DMS79 (cell line): ENCODE measurements around the gene TANGO2.

Experiments
- DNase-seq: peaks from one replicate; lab custom pipeline; 2025; lab: John Stamatoyannopoulos, UW

Gene TANGO2

DNA sequence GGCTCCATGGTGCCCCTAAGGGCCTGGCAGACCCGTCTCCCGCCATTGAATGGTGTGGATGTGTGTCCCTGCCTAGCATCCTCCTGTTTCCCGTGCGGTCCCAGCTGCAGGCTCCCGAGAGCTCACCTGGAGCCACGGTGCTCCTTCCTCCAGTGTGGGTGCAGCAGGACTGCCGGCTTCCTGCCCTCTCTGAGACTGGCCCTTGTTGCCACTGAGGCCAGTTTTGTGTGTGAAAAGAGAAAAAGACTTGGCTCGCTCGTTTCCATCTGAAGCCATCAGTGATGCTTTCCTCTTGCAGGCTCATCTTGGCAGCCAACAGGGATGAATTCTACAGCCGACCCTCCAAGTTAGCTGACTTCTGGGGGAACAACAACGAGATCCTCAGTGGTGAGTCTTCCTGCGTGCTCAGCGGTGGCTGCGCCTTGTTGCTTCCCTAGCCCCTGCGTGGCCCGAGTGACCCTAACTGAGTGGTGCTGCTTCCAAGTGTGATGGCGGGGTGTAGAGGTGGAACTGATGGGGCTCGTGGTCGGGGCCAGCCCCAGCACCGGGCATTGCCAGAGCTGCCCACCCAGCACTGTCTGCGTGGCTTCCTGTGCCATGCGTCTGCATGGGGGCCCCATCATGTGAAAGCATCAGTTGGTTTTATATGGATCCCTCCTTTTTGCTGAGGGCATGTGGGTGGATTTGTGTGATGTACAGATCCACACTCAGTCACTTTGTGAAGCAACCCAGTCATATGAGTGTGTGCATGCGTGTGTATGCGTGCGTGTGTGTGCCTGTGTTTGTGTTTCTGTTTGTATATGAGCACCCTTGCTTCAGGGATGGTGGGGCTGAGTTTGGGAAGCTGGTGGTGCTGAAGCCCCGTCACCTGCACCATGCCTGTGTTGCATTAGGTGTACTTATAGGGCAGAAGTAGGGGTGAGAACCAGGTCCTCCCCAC lies 22.4 kb downstream of the TANGO2 start:
- DNase-seq: no peak

DNA sequence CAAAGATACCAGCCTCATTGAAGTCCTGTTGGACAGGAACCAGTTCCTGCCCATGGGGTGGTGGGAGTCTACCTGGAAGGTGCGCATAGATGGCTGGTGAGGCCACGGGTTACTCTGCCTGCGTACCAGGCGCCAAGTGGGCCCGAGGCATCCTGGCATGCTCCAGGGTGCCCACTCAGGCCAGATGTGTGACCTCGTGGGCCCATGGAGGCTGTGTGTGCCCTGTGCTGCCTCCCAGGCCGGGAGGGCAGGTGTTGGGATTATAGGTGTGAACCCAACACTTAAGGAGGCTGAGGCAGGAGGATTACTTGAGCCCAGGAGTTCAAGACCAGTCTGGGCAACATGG lies 23.1 kb downstream of the TANGO2 start:
- DNase-seq: no peak

DNA sequence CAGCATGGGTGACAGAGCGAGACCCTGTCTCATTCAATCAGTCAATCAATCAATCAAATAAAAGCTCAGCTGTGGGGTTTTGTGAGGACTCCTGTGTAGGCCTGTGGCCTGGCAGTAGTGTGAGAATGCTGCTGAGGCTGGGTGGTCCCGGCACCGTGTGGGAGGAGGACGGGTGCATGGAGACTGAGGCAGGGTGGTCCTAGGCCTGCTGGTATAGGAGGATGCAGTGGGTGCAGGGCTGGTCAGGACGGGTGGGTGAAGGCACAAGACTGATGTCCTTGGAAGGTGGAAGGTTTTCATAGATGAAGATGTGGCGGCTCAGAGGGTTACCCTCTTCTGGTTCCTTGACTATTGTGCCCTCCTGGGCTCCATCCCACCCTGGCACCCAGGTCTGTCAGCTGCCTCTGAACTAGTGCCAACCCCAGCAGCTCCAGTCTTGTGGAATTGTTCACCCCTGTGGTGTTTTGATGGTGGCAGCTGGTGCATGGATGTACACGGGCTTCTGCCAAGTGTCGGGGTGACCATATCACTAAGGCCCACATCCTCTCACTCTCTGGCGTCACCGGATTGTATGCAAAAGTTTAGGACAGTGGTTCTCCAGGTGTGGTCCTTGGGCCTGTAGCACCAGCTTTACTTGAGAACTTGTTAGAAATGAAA lies 23.7 kb downstream of the TANGO2 start:
- no peak for DNase-seq

DNA sequence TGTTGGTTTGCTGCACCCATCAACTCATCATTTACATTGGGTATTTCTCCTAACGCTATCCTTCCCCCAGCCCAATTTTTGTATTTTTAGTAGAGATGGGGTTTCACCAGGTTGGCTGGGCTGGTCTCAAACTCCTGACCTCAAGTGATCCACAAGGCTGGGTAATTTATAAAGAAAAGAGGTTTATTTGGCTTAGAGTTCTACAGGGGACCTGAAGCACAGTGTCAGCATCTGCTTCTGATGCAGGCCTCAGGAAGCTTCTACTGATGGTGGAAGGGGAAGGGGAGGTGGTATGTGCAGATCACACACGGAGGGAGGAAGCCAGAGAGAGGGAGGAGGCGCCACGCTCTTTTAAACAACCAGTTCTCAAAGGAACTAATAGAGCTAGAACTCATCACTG lies 25.8 kb downstream of the TANGO2 start:
- no peak for DNase-seq

DNA sequence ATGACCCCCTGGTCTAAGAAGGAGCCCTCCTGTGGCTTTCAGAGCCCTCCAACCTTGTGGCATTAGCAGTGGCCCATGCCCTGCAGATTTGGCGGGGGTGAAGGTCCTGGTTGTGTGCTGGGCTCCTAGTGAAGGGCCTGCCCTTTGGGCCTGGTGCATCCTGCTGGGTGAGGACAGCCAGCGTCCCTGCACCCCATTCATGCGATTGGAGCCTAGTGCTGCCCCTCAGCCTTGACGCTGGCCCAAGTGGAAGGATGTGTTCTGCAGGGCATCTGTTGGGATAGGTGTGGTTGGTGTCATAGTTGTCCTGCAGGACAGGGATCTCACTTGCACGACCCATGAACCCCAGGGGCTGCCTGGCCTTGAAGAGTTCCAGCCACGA lies 31.0 kb downstream of the TANGO2 start:
- DNase-seq: no peak

DNA sequence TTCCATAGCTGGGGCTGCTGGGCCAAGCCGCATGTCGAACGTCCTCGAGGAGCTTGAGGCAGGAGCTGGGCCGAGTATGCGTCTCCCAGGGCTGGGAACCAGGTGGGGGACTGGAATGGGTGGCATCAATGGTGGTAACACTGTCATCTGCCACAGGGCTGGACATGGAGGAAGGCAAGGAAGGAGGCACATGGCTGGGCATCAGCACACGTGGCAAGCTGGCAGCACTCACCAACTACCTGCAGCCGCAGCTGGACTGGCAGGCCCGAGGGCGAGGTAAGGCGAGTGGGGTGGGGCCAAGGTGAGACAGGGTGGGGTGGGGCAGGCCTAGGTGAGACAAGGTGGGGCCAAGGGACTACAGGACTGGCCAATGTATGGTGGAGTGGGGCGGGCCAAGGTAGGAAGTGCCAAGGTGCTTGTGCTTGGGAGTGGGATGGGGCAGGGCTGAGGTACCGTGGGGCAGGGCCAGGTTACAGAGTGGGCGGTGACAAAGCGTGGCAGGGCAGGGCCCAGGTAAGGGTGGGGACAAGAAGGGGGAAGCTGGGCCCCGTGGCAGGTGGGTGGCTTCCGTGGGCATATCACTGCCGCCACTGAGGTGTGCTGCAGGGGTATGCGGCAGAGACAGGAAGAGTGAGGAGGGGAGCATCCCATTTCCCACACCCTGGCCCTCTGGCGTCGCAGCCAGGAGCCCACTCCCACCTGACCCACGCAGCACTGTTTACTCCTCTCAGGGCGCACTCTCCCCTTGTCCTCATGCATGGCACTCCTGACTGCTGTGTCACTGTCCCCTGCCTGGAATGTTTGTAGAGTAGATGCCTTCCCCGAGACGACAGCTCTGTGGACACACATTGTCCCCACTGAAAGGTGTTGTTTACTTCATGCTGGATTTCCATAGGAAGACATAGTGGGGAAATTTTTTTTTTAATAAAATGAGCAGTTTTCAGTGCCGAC lies 31.7 kb downstream of the TANGO2 start:
- no peak for DNase-seq

DNA sequence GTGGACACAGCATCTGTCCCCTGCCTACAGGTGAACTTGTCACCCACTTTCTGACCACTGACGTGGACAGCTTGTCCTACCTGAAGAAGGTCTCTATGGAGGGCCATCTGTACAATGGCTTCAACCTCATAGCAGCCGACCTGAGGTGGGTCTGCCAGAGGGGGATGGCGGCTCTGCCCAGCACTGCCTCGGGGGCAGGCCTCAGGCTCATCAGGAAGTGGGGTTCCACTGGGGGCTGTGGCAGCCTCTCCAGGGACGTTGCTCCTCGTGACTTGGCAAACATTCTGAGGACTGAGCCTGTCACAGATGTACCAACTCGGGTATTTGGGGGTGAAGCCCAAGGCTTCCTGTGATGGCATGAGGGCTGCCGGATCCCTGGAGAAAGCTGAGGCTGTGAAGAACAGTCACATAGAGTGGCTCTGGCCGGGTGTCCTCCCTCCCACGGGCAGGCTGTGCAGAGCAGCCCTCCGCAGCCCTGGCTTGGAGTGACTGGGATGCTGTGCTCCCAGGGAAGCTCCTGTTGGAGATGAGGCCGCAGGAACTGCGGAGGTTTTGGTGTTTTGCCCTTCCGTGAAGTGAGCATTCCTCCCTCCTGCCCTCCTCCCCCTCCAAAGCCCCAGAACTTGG lies 32.6 kb downstream of the TANGO2 start:
- DNase-seq: no peak

DNA sequence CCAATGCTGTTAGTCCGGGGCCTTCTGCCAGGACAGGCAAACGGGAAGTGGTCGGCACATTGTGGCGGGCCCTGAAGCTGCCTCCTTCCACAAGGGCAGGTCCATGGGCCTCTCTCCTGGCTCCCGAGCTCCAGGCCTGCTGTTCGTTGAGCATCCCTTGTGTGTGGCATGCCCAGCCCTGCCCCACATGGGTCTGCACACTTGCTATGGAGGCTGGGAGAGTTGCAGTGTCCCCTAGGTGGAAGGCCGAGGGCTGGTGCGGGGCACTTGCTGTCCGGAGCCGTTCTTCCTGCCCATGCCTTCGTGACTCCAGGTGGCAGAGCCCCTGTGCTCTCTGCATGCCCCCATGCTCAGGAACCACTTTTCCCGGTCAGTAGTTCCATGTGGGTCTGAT lies 33.1 kb downstream of the TANGO2 start:
- no peak for DNase-seq

DNA sequence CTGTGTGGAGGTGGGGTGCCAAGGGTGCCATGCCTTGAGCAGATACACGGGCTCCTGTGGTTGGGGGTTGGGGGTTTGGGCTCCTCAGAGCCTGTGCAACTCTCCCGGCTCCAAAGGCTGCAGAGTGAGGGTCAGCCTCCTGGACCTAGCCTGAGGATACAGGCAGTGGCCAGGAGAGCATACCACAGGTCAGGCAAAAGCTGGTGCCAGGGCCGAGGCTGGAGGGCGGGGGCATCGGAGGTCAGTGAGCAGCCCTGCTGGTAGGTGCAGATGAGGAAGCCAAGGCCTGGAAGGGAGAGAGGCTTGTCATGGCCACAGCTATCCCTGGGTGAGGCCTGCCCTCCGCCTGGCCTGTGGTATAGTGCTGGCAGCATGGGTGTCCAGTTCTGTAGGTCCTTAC lies 33.6 kb downstream of the TANGO2 start:
- no peak for DNase-seq

DNA sequence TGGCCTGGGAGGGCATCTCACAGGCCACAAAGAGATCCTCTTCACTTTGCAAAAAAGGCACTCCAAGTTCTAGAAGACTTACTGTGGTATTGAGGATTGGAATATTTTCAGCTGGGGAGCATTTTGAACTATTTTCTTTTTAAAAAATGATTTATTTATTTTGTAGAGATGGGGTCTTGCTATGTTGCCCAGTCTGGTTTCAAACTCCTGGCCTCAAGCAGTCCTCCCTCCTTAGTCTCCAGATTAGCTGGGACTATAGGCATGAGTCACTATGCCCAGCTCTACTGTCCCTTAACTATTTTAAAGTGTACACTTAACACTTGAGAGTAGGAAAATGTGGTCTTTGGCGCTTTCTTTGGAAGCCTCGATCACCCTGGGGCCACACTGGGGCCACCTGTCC lies 34.2 kb downstream of the TANGO2 start:
- no peak for DNase-seq

DNA sequence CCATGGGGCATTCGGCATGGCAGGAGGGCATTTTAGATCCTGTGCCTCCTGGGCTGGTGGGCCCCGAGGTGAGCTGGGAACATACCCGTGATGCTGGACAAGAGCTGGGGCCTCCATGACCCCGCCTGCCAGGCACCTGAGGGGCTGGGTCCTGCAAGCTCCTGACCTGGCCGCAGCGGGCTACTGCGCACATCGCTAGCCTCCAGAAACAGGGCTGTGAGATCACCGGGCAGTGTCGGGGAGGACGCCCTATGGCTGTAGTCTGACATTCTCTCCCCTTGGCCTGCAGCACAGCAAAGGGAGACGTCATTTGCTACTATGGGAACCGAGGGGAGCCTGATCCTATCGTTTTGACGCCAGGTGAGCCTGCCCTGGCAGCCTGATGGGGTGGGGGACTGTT lies 34.7 kb downstream of the TANGO2 start:
- DNase-seq: no peak

DNA sequence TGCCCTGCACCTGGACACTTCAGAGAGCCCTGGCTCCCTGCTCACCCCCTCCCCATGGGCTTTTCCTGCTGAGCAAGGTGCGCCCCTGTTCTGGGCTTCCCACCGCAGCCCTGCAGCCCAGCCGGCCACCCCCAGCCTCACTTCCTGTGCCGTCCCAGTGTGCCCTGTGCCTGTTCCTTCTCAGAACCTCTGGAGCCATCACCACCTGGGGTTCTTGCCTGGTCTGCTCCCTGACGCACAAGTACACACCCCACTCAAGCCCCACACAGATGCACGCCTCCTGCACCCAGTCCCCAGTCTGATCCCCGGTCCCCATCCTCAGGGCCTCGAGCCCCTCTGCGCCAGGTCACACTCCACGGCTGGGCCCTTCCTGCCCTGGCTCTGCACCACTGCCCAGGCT lies 35.3 kb downstream of the TANGO2 start:
- DNase-seq: no peak

DNA sequence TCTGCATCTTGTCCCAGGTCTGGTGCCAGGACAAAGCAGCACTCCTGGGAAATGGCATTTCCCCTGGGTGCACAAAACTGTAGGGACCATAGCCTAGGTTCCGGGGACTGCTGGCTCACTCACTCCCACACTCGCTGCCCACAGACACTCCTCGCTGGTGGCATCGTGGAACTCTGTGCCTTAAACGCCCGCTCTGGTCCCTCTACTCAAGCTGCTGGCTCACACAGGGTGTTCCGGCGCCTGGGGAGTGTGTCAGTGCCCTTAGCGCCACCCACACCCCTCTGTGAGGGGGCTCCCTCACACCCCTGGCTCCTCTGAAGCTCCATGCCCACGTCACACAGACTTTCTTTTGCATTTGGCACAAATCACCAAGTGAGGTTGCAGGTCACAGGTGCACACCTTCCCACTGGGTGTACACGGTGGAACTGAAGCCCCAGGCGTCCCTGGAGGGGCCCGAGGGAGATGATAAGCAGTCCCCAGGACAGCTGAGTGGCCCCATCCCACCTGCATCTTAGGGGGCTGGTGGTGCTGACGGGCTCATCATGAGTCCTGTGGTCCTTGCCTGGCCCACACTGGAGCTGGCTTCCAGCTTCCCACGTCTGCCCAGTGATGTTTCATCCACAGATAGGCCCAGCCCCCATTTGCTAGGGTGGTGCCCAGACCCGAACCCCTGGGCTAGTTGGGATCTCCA lies 35.9 kb downstream of the TANGO2 start:
- DNase-seq: no peak

DNA sequence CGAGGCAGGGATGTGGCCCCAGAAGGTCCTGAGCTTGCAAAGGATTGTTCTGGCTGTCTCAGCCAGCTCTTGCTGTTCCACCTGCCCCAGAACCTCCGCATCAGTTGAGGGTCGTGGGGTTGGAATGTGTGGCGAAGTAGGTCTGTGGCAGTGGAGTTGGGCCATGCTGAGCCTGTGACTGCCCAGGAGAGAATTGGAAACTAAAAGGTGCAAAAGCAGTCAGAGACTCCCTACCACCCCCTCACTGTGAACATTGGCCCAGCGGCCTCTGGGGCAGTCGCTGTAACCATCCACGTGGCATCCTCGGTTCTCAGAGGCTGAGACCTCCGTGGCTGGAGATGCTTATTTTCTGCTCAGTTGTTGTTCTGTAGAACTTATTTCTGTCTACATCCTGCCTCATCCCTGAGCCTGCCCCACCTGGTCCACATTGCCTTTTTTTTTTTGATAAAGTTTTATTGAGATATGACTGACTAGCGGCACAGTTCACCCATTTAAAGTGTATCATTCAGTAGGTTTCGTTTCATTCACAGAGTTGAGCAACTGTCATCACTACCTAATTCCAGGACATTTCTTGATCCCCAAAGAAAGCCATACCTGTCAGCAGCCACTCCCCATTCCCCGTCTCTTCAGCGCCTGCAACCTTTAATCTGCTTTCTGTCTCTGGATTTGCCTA lies 36.8 kb downstream of the TANGO2 start:
- no peak for DNase-seq

DNA sequence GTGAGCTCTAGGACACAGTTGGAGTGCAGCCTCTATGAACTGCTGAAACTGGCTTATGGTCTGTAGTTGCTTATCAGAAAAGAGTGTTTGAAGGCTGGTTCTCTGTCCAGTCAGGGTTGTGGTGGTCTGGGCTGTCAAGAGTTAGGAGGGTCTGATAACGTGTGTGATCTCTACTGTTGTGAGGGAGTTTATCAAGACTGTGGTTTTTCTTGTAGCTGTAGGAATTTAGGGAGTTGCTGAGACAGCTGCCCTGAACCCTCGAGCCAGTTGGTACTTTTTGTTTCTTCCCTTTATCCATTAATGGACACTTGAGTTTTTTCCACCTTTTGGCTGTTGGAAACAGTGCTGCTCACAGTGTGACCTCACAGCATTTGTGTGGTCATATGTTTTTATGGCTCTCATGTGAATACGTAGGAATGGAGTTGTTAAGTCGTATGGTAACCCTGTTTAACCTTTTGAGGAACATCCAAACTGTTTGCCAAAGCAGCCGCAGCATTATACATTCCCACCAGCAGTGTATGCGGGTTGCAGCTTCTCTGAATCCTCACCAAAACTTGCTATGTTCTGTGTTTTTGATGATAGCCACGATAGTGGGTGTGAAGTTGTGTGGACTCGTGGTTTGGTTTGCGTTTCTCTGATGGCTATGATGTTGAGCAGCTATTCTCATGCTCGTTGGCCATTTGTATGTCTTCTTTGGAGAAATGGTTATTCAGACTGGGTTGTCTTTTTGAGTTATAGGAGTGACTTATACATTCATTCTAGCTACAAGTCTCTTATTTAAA lies 38.3 kb downstream of the TANGO2 start:
- no peak for DNase-seq

DNA sequence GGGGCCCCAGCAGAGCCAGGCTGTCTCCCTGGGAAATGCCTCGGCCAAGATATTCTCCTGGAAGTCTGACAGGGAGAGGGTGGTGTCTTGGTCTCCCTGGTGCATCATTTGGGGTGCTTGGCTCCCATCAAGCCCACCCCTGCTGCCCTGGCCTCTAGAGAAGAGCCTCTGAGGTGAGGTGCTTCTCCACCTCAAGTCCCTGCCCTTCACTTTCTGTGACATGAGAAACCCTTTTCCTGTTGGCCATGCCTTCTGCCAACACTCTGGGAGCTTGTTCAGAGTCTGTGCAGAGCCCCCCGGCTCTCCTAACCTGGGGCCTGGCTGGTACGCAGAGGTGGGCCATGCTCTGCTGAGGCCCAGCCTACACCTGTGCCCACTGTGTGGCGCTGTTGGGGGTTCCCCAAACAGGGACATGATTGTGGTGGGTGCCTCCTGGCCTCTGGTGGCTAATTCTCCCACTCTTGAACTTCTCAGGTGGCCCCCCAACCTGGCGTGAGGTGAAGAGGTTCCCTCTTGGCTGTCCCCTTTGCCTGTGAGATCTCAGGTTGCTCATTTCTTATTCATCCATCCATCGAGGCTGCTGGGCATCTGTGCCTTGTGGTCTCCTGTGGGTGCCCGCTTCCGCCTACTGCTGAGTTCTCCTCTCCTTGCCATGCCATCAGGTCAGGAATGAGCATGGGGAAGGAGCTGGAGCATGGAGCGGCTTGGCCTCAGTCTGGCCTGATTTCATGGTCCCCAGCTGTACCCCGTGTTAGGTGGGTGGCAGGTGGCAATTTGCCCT lies 40.0 kb downstream of the TANGO2 start:
- no peak for DNase-seq

DNA sequence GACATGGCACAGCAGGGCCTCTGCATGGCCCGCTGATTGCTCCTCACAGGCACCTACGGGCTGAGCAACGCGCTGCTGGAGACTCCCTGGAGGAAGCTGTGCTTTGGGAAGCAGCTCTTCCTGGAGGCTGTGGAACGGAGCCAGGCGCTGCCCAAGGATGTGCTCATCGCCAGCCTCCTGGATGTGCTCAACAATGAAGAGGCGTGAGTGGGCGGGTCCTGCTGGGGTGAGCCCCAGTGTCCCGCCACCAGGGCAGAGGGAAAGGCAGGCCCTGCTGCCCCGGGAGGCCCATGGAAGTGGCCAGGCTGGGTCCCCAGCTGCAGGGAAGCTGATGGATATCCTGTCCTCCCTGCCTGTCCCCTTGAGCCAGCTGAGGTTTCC lies 40.6 kb downstream of the TANGO2 start:
- DNase-seq: no peak

DNA sequence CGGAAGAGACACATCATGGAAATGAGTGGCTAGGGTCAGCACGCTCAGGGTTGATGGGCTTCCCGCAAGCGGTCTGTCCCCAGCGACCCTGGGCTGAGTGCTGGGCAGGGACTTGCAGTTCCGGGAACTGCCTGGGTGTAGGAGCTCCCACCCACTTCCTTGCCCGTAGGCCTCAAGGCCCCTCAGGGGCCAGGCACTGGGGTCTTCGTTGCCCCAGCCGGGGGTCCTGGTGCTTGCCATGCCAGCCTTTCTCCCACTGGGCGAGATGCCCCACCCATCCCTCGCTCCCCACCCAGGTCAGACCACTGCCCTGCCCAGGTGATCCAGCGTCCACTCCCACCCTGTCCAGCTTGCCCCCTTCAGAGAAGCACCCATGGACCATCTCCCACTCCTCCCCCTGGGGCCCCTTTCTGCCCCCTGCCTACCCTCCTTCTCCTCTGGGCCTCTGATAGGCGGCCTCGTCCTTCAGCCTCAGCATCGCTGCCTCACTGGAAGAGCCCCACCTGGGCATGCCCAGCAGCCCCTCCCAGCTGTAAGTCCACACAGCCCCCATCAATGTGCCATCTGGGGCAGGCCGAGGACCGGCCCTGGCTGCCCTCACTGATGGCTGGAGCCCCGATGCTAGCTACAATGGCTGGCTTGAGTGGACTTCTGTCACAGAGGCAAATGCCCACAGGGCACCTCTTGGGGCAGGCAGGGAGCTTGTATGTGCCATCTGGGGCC lies 41.3 kb downstream of the TANGO2 start:
- no peak for DNase-seq

DNA sequence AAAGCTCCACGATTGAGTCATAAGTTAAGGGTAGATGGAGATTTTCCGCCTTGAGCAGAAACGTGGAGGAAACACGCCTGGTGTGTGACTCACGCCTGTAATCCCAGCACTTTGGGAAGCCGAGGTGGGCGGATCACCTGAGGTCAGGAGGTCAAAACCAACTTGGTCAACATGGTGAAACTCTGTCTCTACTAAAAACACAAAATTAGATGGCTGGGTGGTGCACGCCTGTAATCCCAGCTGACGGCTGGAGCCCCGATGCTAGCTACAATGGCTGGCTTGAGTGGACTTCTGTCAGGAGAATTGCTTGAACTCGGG lies 41.8 kb downstream of the TANGO2 start:
- DNase-seq: no peak
